HepG2 (cell line): ENCODE data around the gene APRT. TPM values are rescaled to one million over a fixed set of nuclear protein-coding genes. Genes with fewer than 3 reads are reported as not detected.
A peak's percentile ranks its signal among the peaks of the same experiment; 100 is the strongest.

Experiments used
- AHDC1 ChIP-seq: sonication (generic); formaldehyde crosslinking; IDR thresholded peaks from 2 replicates; pipeline ENCODE4 v1.5.1; 2020; ENCODE audit warnings: mild to moderate bottlenecking, missing genetic modification reagents, borderline replicate concordance
- ATAD3A ChIP-seq: sonication (generic); formaldehyde crosslinking; IDR thresholded peaks from 2 replicates; pipeline ENCODE4 v1.4.0; 2020; ENCODE audit warnings: missing genetic modification reagents
- ATF1 ChIP-seq: IDR thresholded peaks from 2 replicates; pipeline ENCODE4 v1.6.1; 2016; ENCODE audit warnings: mild to moderate bottlenecking, control low read depth
- BRCA1 ChIP-seq: sonication (generic); formaldehyde crosslinking; IDR thresholded peaks from 2 replicates; pipeline ENCODE4 v1.4.0; 2020; ENCODE audit warnings: missing genetic modification reagents
- CHD2 ChIP-seq: IDR thresholded peaks from 2 replicates; pipeline ENCODE4 v1.6.1; 2011; ENCODE audit warnings: low read depth, low read length, improper control_type of control experiment
- DDIT3 ChIP-seq: sonication (generic); formaldehyde crosslinking; IDR thresholded peaks from 2 replicates; pipeline ENCODE4 v1.4.0; 2020; ENCODE audit warnings: mild to moderate bottlenecking, missing genetic modification reagents
- FLYWCH1 ChIP-seq: sonication (generic); formaldehyde crosslinking; IDR thresholded peaks from 2 replicates; pipeline ENCODE4 v1.8.1; 2023; ENCODE audit warnings: mild to moderate bottlenecking, missing genetic modification reagents
- GTF2F1 ChIP-seq: fragments of 150-350 bp; IDR thresholded peaks from 2 replicates; pipeline ENCODE4 v1.6.1; 2014; ENCODE audit warnings: low read length
- IRF9 ChIP-seq: sonication (generic); formaldehyde crosslinking; IDR thresholded peaks from 2 replicates; pipeline ENCODE4 v1.8.0; 2022; ENCODE audit warnings: missing genetic modification reagents, mild to moderate bottlenecking, borderline replicate concordance
- JUND ChIP-seq: sonication (generic); formaldehyde crosslinking; IDR thresholded peaks from 2 replicates; pipeline ENCODE4 v1.8.0; 2022; ENCODE audit warnings: mild to moderate bottlenecking, missing genetic modification reagents
- KDM6A ChIP-seq: IDR thresholded peaks from 2 replicates; pipeline ENCODE4 v1.6.1; 2016; ENCODE audit warnings: low read depth
- MAFF ChIP-seq: IDR thresholded peaks from 2 replicates; pipeline ENCODE4 v1.6.1; 2011; ENCODE audit warnings: low read depth, low read length, improper control_type of control experiment
- MYPOP ChIP-seq: sonication (generic); formaldehyde crosslinking; IDR thresholded peaks from 2 replicates; pipeline ENCODE4 v1.8.1; 2023; ENCODE audit warnings: mild to moderate bottlenecking, moderate library complexity, missing genetic modification reagents
- SMYD3 ChIP-seq: sonication (generic); formaldehyde crosslinking; IDR thresholded peaks from 2 replicates; pipeline ENCODE4 v1.8.1; 2023; ENCODE audit warnings: mild to moderate bottlenecking, missing genetic modification reagents
- ZBTB21 ChIP-seq: sonication (generic); formaldehyde crosslinking; IDR thresholded peaks from 2 replicates; pipeline ENCODE4 v1.4.0; 2020; ENCODE audit warnings: missing genetic modification reagents
- ZEB1 ChIP-seq: IDR thresholded peaks from 2 replicates; pipeline ENCODE4 v1.6.1; 2012; ENCODE audit warnings: mild to moderate bottlenecking, low read depth, inconsistent platforms; ENCODE audit not compliant: insufficient replicate concordance
- ZFY ChIP-seq: sonication (generic); formaldehyde crosslinking; IDR thresholded peaks from 2 replicates; pipeline ENCODE4 v1.4.0; 2020; ENCODE audit warnings: missing genetic modification reagents
- ZNF251 ChIP-seq: sonication (generic); formaldehyde crosslinking; IDR thresholded peaks from 2 replicates; pipeline ENCODE4 v1.9.0; 2021; ENCODE audit warnings: mild to moderate bottlenecking, missing genetic modification reagents
- ZNF264 ChIP-seq: sonication (generic); formaldehyde crosslinking; IDR thresholded peaks from 2 replicates; pipeline ENCODE4 v1.4.0; 2020; ENCODE audit warnings: missing genetic modification reagents
- ZNF326 ChIP-seq: sonication (generic); formaldehyde crosslinking; IDR thresholded peaks from 2 replicates; pipeline ENCODE4 v1.4.0; 2020; ENCODE audit warnings: missing genetic modification reagents, borderline replicate concordance
- ZNF337 ChIP-seq: sonication (generic); formaldehyde crosslinking; IDR thresholded peaks from 2 replicates; pipeline ENCODE4 v1.5.1; 2020; ENCODE audit warnings: missing genetic modification reagents, low read depth, mild to moderate bottlenecking, borderline replicate concordance
- ZNF7 ChIP-seq: IDR thresholded peaks from 2 replicates; pipeline ENCODE4 v1.6.1; 2016; ENCODE audit warnings: missing biosample characterization, missing genetic modification reagents
- ZNF761 ChIP-seq: sonication (generic); formaldehyde crosslinking; conservative IDR thresholded peaks from 2 replicates; pipeline ENCODE4 v1.4.0; 2020; ENCODE audit warnings: mild to moderate bottlenecking, missing genetic modification reagents
- ZNF792 ChIP-seq: IDR thresholded peaks from 2 replicates; pipeline ENCODE4 v1.6.1; 2016
- ZNF879 ChIP-seq: sonication (generic); formaldehyde crosslinking; IDR thresholded peaks from 2 replicates; pipeline ENCODE4 v1.8.1; 2023; ENCODE audit warnings: missing genetic modification reagents
- polyA plus RNA-seq, 8 experiments: library from polyadenylated mRNA; depleted of rRNA in 3 of 8; stranded (reverse) in 7 of 8; unstranded in 1 of 8; fragments of >200 nt; fragmentation: Illumina TruSeq in 4 of 8; extraction: Trizol in 4 of 8; gene quantifications; 2 replicates each; pipeline versions ENCODE4 v1.2.1 to v1.2.3, GENCODE V29; 2011 to 2016; ENCODE audit warnings: low read depth in 4 of 8, missing spikeins in 1 of 8, mixed read lengths in 1 of 8; ENCODE audit not compliant: insufficient read depth in 1 of 8
- total RNA-seq, 5 experiments: library from RNA; depleted of rRNA; stranded (reverse); fragments of >200 nt; fragmentation: Illumina TruSeq; extraction: Trizol; gene quantifications; 2 replicates each; pipeline ENCODE4 v1.2.3, GENCODE V29; 2016; ENCODE audit warnings: low read depth in 1 of 5

The APRT gene
- total and polyA plus RNA-seq, 2 of the 13 experiments (the other 11 are each of a cell fraction or from before 2014, with no cell fraction given) = 155 to 242 TPM

- TF ChIP-seq GTF2F1 = no peak
- no peak for TF ChIP-seq CHD2
- peak; percentile 91 for TF ChIP-seq ZEB1
- 0 out of 2 replicates have a peak, but pooled peaks have one; percentile 19 for TF ChIP-seq IRF9 (CRISPR knock-in tag)
- TF ChIP-seq JUND (CRISPR knock-in tag) = no peak
- no peak for TF ChIP-seq ZNF879
- peak; percentile 36; the same call in 1 of the 2 replicates for TF ChIP-seq AHDC1 (CRISPR knock-in tag)
- TF ChIP-seq ZFY (CRISPR knock-in tag) = peak; percentile 56
- no peak for TF ChIP-seq ATAD3A (CRISPR knock-in tag)
- TF ChIP-seq ZNF7 (CRISPR knock-in tag) = no peak
- TF ChIP-seq MAFF = no peak
- peak; percentile 85; the same call in 1 of the 2 replicates for TF ChIP-seq ZNF264 (CRISPR knock-in tag)
- peak; percentile 55; the same call in 1 of the 2 replicates for TF ChIP-seq KDM6A
- TF ChIP-seq ZBTB21 (CRISPR knock-in tag) = 0 out of 2 replicates have a peak, but pooled peaks have one; percentile 28
- no peak for TF ChIP-seq ZNF326
- TF ChIP-seq ZNF251 (CRISPR knock-in tag) = no peak
- TF ChIP-seq ZNF761 (CRISPR knock-in tag) = 0 out of 2 replicates have a peak, but pooled peaks have one; percentile 22
- no peak; the same call in 1 of the 2 replicates for TF ChIP-seq MYPOP (CRISPR knock-in tag)
- TF ChIP-seq BRCA1 (CRISPR knock-in tag) = no peak
- TF ChIP-seq SMYD3 (CRISPR knock-in tag) = no peak
- no peak; the same call in 1 of the 2 replicates for TF ChIP-seq DDIT3 (CRISPR knock-in tag)
- TF ChIP-seq ZNF337 (CRISPR knock-in tag) = 0 out of 2 replicates have a peak, but pooled peaks have one; percentile 66
- TF ChIP-seq FLYWCH1 (CRISPR knock-in tag) = no peak
- no peak for TF ChIP-seq ATF1 (CRISPR knock-in tag)
- peak; percentile 94 for TF ChIP-seq ZNF792 (CRISPR knock-in tag)
Observed at GRCh38 chr16:88763502-88764053, 48.1 kb downstream of the APRT start (continued).
